Activated CD8-positive, alpha-beta memory T cell treated with anti-CD3 and anti-CD28 coated beads, Interleukin-2, amount 50 U/mL, for 24 hours (primary cell): ENCODE measurements around the gene COL7A1.
A peak's percentile ranks its signal among the peaks of the same experiment; 100 is the strongest.

Source experiments
- DNase-seq: peaks from one replicate; pipeline ENCODE4 v3.0.0-alpha.2; 2020; ENCODE audit errors: extremely low read depth

The COL7A1 gene

DNA sequence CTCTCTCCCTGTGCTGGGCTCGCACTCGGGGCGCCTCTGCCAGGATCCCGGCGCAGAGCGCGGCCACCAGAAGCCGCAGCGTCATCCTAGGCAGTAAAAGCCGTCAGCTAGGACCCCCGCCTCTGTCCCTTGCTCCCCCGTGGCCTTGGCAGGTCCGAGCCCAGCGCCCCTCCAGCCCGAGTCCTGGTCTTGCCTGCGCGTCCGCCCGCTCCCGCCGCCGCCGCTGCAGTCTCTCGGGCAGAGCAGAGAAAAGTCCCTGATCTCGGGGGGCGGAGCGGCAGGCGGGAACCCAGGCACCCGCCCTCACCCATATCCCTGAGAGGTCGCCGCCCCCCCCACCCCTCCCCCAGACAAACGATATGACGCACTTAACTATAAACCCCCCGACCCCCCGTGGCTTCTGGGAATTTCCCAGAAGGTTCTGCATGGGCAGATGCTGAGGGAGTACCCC is at the start of gene COL7A1:
Gene COL7A1 (minus strand): TSS at position 255 of the 451 bp plus-strand sequence. CDS start 170 bp downstream, at position 85.
- DNase-seq = no peak

DNA sequence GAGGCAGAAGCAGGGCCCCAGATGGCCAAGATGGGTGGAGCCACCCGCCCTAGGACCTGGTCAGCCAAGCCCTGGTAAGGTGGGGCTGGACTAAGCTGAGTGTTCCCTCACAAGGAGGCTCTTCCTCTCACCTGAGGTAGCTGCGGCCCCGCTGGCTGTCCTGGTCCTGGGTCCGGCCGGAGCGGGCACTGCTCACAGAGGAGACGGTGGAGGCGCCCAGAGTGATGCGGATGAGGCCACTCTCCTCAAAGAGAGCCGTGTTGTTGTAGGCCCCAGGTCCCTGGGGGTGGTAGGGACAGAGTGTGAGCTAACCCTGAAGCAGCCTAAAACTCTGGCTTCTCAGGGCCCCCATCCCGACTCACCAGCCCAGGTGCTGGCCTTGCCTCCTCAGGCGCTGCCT is 47.5 kb upstream of the COL7A1 start:
- no peak for DNase-seq

DNA sequence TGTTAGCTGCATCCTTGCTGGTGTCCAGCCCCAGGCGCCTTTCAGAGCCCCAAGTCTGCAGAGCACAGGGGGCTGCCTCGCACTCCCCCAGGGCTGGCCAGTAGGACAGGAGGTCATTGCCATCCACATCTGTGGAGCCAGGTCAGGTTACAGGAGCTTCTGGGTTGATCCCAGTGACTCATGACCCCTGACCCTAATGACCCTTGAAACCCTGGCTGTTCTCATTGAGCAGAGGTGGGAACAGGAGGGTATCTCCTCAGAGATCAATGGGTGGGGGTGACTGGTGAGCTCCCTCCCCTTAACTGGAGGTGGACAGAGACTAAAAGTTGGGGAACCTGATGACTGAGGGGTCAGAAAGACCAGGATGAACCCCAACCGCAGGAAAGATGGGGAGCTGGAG is 46.3 kb upstream of the COL7A1 start:
- DNase-seq = no peak

DNA sequence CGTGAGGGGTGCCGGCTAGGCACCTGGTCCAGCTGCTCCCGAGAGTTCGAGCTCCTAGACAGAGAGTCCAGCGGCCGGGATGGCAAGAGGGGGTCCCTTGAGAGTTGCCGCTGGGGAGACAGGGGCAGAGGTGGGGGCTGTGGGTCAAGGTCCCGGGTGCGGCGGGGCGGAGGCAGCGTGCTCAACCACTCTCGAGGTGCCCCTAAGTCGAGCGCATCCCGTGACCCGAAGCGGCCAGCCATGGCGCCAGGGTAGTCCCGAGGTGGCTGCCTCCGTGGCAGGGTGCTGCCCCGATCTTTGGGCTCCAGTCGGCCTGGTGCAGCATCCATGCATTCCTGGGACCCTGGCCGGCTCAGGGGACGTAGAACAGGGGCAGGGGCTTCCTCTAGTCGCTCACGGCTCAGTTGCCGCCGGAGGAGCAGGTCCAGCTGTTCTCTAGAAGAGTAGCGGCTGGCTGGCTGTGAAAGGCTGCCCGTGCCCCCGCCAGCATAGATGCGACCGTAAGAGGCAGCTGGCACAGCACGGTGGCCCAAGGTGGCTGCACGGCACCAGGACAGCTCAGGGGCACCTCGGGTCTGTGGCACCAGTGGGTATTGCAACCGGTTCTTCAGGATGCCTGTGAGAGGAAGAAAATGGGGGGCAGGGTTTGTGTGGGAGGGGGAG is 44.9 kb upstream of the COL7A1 start:
- DNase-seq = no peak

DNA sequence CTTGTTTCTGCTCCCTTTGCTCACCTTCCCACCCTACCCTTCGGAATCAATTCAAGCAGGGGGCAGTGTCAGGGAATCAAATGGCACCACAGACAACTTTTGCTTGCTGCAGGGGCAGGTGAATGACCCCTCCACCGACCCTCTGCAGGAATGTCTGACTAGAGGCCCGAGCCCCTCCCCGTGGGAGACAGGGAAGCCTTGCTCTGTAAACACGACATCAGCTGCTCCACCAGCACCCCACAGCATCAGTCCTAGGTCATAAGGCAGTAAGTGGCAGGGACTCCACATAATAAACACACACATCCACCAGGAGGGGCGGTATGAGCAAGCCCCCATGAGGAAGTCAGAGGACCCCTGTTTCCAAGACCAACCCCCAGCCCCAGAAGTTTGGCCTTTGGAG is 42.2 kb upstream of the COL7A1 start:
- no peak for DNase-seq

DNA sequence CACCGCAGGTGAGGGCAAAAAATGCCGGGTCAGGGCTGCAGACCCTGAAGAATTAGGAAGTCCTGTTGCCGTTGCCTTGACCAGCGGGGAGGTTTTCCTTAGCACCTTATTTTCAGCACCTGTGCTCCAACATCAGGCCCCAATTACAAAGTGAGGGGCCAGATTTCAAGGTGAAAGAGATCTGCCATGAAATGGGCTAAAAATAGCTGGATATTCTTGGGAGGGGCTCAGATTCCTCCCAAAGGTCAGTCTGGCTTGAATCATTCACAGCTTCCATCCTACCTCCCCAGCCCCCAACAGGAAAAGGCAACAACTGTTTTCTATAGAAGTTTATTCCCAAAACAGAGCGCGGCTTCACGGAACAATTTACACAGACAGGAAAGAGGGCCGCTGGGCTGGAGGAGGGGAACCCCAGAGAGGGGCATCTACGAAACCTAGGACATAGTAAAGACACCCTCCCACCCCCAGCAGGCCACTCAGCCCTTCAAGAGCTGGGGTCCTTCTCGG is 41.1 kb upstream of the COL7A1 start:
- no peak for DNase-seq

DNA sequence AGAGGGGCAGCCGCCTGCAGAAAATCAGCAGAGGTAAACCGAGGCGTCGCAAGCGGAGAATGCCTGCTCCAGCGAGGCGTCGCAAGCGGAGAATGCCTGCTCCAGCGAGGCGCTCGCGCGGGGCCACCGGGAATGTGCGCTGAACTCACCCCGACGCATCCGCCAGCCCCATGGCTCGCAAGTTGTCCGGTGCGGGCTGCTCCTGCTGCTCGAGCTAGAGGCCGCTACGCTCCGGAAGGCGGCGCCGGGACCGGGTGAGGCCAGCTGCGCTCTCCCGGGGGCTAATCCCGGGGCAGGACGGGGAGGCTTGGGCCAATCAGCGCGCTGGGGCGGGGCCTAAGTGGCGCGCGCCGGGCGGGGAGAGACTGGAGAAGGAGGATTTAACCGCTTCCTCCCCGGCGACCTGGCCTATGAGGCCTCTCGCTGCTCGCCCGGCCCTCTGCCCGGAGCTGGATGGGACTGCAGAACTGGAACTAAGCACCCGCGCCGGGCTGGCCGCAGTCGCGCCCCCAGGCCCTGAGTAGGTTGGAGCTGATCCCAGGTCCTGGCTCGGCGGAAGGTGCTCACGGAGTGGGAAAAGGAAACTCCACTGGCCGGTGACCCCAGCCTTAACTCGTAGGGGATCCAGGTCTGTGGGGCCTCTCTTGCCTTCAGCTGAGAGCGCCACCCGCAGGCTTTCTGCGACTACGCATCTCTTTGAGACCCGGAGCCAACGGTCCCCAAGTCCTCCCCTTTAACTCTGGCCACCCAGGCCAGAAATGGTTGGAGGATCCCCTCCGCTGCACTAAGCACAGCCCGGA is 40.3 kb upstream of the COL7A1 start, which contains the start of gene SLC26A6:
Gene SLC26A6 (minus strand): TSS at position 240 of the 800 bp plus-strand sequence. CDS start 68 bp downstream, at position 172.
- peak; percentile 85 for DNase-seq

DNA sequence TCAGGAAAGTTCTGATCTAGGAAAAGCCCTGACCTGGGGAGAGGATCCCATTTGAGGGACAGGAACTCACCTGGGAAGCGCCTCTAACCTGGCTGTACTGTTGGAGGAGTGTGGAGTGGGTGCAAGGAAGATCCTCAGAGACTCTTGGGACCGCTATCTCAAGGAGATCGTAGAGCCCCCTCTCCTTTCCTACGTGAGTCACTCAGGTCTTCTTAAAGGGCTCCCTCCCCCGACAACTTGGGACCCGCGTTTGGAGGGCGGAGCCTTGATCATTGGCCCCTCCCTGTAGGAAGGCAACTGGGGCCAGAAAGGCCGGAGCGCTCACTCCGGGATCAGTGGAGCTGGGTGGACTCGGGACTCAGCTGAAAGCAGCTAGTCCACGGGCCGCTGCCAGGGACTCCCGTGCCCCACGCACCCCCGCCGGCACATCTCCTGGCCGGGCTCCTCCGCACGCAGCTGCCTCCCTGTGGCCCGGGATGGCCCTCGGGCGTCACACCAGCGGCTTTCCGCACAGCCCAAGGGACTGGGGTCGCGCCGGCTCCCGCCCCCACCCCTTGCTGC is 39.6 kb upstream of the COL7A1 start:
- DNase-seq = peak; percentile 21

DNA sequence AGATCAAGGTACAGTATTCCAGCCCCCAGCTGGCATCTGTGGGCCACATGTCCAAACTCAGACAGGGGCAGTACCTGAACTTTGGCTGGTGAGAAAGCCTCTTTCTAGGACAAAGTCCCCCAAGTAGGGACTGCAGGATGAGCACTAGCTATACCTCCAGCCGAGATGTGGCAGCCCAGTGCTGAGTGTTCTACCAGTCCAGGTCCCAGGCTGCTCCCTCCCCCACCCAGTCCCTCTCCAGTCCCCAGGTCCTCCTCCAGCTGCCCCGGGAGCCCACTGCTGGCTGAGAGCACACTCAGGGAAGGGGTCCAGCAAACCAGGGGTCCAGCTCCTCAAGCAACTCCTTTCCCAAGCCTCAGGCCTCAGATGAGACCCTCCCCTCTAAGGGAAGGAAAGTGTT is 38.6 kb upstream of the COL7A1 start:
- DNase-seq = no peak

DNA sequence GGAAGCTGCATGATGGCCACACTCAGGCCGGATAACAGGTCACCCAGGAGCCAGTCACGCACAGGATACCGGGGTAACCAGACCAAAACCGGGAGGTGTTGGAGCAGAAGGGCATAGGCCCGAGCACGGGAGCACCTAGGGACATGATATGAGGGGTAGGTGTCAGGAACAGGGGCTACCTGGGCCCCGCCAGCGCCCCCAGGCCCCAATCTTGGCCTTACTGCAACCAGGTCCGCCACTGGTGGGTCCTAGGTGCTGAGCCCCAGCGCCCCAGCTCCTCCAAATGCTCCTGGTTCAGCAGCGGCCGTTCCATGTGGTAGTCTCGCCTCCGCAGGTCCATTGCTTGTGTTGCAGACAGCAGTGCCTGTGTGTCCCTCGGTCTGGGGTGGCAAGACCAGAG is 38.1 kb upstream of the COL7A1 start:
- no peak for DNase-seq

DNA sequence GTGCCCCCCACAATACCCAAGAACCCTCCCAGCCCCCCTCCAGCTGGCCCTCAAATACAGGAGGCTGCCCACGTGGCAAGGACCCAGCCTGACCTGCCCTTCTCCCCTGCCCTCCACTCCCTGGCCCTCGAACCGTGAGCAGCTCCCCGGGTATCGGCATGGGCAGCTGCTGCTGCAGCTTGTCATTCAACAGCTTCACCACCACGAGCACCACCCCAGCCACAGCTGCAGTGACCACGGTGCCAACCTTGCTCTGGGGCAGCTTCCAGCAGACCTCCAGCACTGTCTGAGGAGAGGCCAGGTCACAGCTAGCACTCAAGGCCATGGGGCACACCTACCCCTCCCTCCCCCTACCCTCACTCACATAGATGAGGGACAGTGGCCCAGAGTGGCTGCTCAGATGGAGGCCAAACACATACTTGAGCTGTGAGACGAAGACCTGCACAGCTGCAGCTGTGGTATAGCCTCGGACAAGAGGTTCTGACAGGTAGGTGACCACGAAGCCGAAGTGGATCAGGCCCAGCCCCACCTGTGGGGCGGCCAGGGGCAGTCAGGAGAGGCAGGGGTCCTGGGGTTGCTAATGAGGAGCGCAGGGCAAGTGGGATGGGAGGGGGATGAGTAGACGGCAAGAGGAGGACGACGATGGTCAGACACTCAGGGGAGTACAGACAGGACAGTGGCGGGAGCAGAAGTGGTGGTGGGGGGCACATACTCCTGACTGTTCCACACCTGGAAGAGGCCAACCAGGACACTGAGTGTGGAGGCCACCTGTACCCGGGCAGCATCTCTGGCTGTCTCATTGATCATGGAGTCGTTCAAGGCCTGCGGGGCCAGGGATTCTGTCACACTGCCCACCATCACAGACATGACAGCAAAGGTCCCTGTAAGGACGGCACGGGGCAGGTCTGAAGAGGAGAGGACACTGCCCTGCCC is 36.7 kb upstream of the COL7A1 start:
- DNase-seq = no peak

DNA sequence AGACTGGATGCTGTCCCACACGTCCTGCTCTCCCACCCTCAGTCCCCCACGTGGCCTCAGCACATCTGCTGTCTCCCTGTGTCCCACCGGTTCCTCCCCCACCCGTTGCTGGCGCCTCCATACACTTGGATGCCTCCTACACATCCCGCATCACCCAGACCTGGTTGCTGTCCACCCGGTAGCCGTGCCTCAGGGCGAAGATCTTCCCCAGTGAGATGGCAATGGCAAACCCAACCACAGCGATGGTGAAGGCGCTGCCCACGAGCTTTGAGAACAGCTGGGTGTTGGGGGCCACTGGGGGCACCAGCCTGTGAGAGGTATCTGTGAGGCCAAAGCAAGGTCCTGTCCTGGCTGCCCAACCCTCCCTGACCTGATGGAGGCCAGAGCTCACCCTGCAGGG is 35.7 kb upstream of the COL7A1 start:
- DNase-seq = no peak

DNA sequence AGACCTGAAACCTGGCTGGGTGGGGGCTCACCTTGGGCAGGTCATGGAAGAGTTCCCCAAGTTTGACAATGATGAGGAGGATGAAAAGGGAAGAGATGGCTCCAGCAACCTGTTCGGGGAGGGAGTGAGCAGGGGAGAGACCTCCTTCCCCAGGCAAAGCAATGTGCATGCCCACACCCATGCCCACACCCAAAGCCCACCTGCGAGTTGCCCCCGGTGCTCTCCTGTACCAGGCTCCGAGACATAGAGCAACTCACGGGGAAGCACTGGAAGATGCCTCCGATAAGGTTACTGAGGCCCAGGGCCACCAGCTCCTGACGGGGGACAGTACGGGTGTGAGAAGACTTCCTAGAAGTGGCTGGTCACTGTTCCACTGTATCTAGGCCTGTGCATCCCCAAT is 35.3 kb upstream of the COL7A1 start:
- no peak for DNase-seq

DNA sequence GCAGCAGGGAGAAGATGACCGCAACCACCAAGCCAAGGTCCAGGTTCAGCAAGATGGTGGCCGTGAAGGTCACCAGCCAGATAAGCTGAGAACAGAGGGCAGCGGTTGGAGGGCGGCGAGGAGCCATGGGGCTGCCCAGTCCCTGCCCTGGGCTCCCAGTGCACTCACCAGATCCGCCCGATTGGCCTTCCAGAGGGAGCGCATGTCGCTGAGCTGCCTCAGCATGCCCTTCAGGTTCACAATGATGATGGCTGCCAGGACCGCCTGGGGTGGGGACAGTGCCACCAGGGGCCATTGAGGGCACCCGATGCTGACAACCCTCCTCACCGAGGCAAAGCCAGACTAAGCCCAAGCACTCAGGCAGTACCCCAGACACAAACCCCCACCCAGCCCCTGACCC is 34.8 kb upstream of the COL7A1 start:
- DNase-seq = no peak

DNA sequence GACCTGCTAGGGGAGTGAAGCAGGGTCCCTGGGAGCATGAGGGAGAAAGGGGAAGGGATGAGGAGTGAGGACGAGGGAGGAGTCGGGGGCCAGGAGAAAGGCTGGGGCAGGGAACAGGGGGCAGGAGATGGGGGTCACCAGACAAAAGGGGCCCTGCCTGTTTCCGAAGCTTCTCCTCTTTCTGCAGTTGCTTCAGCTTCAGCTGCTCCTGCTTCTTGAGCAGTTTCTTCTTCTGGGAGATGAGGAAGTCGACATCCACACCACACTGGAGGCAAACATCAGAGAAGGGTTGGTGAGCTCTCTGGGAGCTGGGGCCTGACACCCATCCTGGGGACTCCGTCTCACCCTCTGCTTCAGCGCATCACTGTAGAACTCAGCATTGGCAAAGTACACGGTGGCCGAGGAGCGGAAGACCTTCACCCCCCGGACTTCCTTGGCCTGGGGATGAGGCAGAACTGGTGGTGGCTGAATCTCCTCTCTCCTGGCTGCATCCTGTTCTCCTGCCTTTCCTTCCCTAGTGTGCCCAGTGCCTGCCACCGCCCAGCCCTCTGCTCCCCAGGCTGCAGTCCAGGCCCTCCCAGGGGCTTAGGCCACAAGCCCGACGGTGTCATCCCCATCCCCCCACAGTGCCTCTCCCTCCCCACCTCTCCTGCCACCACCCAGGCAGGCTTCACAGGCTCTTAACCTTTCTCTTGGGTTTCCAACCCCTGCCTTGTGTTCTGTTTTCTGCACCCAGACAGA is 33.3 kb upstream of the COL7A1 start:
- DNase-seq = no peak

DNA sequence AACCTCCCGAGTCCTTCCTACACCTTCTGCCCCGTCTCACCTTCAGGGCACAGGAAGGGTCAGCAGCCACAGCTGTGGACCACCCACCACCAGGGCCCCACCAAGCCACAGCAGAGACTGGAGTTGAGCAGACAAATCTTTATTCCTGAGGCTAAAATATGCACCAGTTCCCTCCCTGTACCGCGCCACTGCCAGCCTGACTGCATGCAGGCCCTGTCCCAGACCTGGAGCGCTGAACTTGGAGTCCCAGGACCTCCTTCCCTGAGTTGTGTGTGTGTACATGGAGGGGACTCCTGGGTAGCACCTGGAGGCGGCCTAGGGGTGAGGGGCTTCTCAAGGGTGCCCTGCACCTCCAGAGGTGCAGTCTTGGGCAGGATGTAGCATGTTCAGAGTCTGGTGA is 30.5 kb upstream of the COL7A1 start:
- no peak for DNase-seq

DNA sequence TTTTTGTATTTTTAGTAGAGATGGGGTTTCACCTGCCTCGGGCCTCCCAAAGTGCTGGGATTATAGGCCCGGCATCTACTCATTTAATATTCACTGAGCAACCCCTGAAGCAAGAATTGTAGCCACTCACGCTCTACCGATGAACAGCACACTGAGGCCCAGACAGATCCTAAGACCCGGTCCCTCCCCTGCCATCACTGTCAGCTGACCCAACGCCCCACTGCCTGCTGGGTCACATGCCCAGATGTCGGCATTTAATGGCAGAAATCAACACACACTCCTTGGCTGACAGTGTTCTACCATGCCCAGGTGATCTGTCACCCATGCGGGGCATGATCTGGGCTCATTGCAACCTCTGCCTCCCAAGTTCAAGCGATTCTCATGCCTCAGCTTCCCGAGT is 29.6 kb upstream of the COL7A1 start:
- DNase-seq = no peak

DNA sequence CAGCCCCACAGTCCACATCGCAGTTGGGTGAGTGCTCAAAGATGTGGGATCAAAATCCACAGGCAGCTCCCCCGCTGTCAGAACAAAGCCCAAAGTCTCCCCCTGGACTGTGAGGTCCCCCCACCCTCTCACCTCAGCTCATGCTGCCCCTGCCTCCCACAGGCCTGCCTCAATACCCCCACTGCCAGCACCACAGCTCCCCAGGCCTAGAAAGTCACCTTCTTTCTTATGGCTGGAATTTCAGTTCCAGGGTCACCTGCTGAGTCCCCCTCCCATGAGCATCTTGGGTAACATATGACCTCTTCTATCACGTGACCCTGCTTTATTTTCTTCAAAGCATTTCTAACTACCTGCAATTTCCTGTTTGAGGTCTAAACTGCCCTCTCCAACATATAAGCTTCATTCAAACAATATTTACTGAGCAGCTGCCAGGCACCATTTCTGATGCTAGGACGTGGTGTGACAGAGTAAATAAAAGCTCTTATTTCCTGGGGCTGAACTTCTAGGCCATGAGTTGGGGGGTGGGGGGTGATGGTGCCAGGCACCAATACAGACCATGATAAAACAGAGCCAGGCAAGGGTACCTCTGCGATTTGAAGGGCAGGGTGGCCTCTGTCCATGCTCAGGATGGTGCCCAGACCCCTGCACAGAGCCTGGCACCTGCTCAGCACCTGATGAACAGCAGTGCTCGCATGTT is 28.9 kb upstream of the COL7A1 start:
- DNase-seq = no peak

DNA sequence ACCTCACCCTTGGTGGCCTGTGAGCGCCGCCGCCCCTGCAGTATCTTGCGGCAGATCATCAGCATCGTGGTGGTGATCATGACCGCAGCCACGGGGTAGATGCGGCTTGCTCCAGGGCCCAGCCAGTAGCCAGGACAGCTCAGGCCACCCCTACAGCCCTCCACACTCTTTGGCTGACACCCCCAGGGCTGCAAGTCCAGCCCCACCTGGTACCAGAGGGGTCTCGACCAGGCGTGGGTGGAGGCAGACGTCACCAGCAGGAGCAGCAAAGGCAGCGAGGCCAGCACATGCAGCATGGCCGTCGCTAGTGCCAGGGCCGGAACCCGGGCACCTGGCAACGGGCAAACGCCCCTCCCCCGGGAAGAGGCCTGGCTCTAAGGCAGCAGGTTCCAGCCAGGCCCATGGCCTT is 26.3 kb upstream of the COL7A1 start, which contains the start of gene TMEM89:
Gene TMEM89 (minus strand): TSS at position 309 of the 409 bp plus-strand sequence. CDS start 13 bp downstream, at position 296.
- no peak for DNase-seq
